HG03280 (cell line): ENCODE measurements around the gene MAVS.

ENCODE experiments used
- ATAC-seq: cut with Tn5 transposase; IDR thresholded peaks from one replicate; pipeline ENCODE4 v1.9.1; 2021; ENCODE audit warnings: mild to moderate bottlenecking, moderate library complexity; ENCODE audit not compliant: unreplicated experiment

MAVS gene

GRCh38 chr20:3847429-3847940 is 851 bp downstream of the MAVS start:
- no peak for ATAC-seq

- ATAC-seq, result no peak
These were observed 1.9 kb downstream of the MAVS start for GRCh38 chr20:3848565-3848964.

GRCh38 chr20:3854462-3854871 is 7.8 kb downstream of the MAVS start:
- no peak for ATAC-seq

- no peak for ATAC-seq
These were observed 10.8 kb downstream of the MAVS start for GRCh38 chr20:3857405-3857804.

GRCh38 chr20:3858689-3859088 is 12.1 kb downstream of the MAVS start:
- no peak for ATAC-seq

- ATAC-seq, result no peak
These were observed 14.6 kb downstream of the MAVS start for GRCh38 chr20:3861191-3861590.

- no peak for ATAC-seq
These were observed 15.7 kb downstream of the MAVS start for GRCh38 chr20:3862333-3862732.

- ATAC-seq, result no peak
These were observed 16.7 kb downstream of the MAVS start for GRCh38 chr20:3863317-3863716.

- ATAC-seq, result no peak
These were observed 17.9 kb downstream of the MAVS start for GRCh38 chr20:3864518-3864917.

- no peak for ATAC-seq
These were observed 18.7 kb downstream of the MAVS start for GRCh38 chr20:3865152-3865886.

- no peak for ATAC-seq
These were observed 19.3 kb downstream of the MAVS start for GRCh38 chr20:3865887-3866407.

GRCh38 chr20:3866464-3866863 is 19.8 kb downstream of the MAVS start:
- ATAC-seq, result no peak

GRCh38 chr20:3867802-3868201 is 21.2 kb downstream of the MAVS start:
- no peak for ATAC-seq

- ATAC-seq, result no peak
These were observed 23.4 kb downstream of the MAVS start for GRCh38 chr20:3869839-3870634.

GRCh38 chr20:3871550-3872265 is 25.1 kb downstream of the MAVS start:
- no peak for ATAC-seq

- no peak for ATAC-seq
These were observed 26.9 kb downstream of the MAVS start for GRCh38 chr20:3873507-3873906.

- ATAC-seq, result no peak
These were observed 27.7 kb downstream of the MAVS start for GRCh38 chr20:3874194-3874844.

- ATAC-seq, result no peak
These were observed 28.8 kb downstream of the MAVS start for GRCh38 chr20:3875378-3875974.

- ATAC-seq, result no peak
These were observed 29.4 kb downstream of the MAVS start for GRCh38 chr20:3876000-3876399.

GRCh38 chr20:3876676-3877075 is 30.0 kb downstream of the MAVS start:
- ATAC-seq, result no peak
